Activated T-cell treated with anti-CD3 and anti-CD28 coated beads for 1 hour (primary cell): ENCODE measurements around the gene RNU1-1.
"Not testable (repeated sequence)": the region's sequence is repeated elsewhere in the genome, so short reads cannot be mapped to it uniquely, and the experiment has no call there.

Experiments
- DNase-seq: peaks from one replicate; pipeline ENCODE4 v3.0.0-alpha.2; 2020; ENCODE audit warnings: low read depth

The RNU1-1 gene

GRCh38 chr1:16493731-16494130, 20.4 kb downstream of the RNU1-1 start:
- not testable (repeated sequence) for DNase-seq

DNA sequence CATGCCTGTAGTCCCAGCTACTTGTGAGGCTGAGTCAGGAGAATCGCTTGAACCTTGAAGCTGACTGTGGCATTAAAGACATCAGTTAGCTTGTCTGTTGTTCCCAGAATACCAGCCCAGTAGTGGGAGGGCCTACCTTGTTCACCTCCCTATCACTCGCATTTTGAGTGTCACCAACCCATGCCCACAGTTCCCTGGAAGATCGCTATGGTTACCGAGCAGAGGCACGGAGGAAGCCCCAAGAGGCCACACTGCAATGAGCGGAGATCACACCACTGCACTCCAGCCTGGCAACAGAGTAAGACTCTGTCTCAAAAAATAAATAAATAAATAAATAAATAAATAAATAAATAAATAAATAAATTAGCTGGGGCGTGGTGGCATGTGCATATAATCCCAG, 21.1 kb downstream of the RNU1-1 start:
- DNase-seq: not testable (repeated sequence)

- no peak for DNase-seq
Observed at GRCh38 chr1:16491056-16491675, 22.9 kb downstream of the RNU1-1 start.

DNA sequence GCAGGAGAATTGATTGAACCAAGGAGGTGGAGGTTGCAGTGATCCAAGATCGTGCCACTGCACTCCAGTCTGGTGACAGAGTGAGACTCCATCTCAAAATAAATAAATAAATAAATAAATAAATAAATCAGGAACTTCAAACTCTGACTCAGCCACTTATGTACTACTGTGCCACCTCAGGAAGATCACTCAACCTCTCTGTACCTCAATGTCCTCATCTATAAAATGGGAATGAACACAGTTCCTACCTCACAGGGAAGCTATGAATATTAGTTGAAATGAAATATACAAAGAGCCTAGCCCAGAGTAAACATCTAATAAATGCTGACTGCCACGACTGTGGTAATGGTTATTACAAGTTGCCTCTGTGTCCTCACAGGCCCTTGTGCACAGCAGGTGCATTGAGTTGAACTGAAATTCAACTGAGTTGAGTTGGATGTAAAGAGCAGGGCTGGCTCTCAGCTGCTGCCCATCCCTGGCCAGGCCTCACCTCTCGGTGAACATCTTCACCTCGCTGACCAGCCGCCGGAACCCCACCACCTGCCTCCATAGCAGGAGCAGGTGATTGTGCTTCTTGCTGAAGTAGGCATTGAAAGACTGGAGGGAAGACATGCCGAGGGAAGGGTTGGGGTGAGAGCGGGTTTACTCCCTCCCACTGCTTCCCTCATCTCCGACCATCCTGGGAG, 24.7 kb downstream of the RNU1-1 start:
- DNase-seq: not testable (repeated sequence)

DNA sequence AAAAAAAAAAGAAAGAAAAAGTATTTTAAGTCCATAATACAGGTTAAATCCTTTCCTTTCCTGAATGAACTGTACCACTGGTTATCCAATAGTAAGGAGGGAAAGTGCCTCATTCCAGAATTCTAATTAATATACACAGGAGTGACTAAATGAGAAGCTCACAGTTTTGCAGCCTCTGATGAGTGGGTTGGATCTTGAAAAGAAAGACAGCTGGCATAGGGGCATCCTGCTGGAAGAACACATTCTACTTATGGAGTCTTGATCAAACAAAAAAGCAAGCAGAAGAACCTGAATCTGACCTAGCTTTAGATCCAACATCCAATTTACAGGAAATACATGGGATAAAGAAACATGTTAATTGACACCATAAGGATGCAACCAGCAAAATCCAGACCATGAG, 27.1 kb downstream of the RNU1-1 start:
- not testable (repeated sequence) for DNase-seq

DNA sequence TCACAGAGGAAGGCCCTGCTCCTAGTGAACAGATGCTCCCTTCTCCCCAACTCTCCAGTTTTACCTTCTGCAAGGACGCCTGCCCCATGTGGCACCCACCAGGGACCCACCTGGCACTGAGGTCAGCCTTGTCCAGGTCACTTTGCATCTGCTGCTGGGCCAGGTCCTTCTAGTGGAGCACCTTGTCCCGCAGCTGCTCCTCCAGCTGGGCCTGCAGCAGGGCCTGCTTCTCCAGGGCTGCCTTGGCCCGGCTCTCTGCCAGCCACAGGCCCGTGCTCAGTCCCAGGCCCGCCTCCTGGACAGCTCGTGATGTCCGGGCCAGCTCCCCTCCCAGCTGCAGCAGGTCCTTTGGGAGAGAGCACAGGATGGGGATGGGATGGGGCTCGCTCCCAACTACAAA, 27.8 kb downstream of the RNU1-1 start:
- not testable (repeated sequence) for DNase-seq

- DNase-seq: no peak
Observed at GRCh38 chr1:16484931-16485330, 29.2 kb downstream of the RNU1-1 start.

GRCh38 chr1:16484501-16484835, 29.6 kb downstream of the RNU1-1 start:
- DNase-seq: no peak

DNA sequence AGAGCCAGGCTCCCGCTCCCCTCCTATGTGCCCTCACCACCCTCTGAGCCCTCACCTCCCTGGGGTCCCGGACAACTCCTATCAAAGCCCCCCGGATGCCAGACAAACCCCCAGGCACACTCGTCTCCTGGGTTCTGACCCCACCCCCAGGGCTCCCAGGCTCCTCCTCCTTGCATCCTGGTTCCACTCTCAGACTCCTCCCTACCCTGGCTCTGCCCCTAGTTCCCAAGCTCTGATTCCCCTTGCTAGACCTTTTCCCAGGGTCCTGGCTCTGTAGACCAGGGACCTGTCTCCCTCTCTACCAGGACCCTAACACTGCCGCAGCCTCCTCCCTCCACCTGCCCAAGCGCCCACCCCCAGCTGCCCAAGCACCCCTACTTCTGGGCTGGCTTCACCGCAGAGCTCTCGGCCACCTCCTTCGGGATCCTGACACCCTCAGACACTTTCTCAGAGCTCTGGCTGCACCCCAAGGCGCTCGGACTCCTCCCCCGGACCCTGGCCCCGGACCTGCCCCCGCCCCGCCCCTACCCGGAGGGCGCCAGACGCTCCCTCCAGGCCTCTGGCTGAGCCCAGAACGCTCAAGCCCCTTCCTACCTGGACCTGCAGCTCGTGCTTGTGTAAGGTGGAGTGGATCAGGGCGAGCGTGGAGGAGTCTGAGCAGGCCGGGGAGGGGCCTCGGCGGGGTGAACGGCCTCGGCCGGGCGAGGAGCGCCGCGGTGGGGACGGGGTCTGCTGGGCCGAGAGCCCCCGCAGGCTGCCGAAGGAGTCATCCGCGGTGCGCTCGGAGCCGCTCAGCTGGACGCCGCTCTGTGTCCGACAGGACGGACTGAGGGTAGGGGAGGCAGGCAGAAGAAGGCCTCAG, 30.2 kb downstream of the RNU1-1 start:
- DNase-seq: not testable (repeated sequence)

- not testable (repeated sequence) for DNase-seq
Observed at GRCh38 chr1:16483146-16483545, 30.9 kb downstream of the RNU1-1 start.

DNA sequence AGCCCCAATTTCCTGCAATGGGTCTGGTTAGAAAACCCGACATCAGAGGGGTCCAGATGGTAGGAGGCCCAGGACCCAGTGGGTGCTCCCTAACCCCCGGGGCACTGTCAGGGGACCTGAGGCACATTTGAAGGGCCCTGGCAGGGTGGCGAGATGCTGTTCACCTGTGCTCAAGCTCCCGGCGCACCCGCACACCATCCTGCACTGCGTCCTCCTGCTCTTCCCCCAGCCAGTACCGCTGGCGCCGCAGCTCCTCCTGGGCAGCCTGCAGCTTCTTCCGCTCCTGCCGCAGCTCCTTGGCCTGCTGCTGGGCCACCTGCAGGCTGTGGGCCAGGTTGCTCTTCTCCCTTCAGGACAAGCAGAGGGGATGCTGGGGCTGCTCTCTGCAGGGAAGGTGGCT, 36.0 kb downstream of the RNU1-1 start:
- no peak for DNase-seq

DNA sequence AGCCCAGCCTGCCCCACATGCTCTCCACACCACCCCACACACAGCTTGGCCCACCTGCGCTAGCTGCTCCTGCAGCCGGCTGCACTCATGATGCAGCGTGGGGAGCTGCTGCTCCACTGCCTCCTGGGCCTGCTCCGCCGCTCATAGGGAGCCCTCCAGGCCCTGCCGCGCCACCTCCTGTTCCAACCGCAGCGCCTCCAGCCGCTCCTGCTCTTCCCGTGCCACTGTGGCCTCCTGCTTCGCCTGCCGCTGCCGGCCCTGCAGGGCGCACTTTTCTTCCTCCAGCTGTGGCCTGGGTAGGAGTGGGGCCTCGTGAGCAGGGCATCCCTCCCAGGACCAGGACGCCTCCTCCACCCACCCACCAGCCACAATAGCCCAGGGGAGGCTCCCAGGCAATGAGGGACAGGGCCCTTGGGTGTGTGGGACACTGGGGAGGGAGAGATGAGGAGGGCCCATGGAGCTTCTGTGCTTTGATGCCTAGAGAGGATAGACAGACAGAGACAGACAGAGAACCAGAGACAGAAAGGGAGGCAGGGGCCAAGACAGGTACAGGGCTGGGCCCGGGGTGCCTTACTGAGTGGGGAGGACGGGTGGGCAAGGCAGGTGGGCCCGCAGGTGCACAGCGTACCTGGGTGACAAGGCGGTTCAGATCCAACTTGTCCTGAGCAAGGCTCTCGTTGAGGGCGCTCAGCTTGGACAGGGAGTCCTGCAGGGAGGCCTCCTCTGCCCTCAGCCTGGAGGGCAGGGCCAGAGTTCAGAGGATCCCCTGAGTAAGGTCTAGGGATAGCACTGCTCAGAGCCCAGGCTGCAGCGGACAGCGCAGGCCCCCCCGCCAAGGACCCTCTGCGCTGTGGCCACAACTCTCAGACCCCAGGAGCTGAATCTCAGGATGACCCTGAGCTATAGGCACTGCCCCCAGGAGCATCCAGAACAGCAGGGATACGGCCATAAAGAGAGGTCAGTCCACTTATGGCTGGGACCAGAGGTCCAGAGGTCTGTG, 38.0 kb downstream of the RNU1-1 start:
- DNase-seq: not testable (repeated sequence)

DNA sequence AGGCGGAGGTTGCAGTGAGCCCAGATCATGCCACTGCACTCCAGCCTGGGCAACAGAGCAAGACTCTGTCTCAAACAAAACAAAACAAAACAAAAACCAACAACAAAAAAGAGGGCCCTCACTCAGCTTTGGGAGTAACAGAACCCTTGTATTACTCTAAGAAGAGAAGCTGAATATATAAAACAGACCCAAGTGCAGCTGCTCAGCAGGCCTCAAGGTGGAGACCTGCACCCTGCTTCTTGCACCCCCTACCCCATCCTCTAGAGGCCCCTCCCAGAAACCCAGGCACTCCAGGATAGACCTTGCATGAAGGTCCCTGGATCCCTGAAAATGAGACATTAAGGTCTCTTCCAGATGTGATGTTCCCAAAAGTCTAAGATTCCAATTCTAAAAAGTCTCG, 39.2 kb downstream of the RNU1-1 start:
- DNase-seq: not testable (repeated sequence)

- DNase-seq: no peak
Observed at GRCh38 chr1:16474166-16474800, 39.8 kb downstream of the RNU1-1 start.

- no peak for DNase-seq
Observed at GRCh38 chr1:16468558-16468957, 45.5 kb downstream of the RNU1-1 start.

GRCh38 chr1:16464917-16465625, 49.0 kb downstream of the RNU1-1 start:
- DNase-seq: no peak
